ENCODE measurements around the gene ZP2.

GRCh38 chr16:21203155-21203797 is 8.1 kb downstream of the ZP2 start:
- no peak for TF ChIP-seq CTCF (IDR thresholded peaks at IDR 0.05; ENCODE audit: borderline replicate concordance, extremely low read depth, low read length, poor library complexity, severe bottlenecking)
- no peak for TF ChIP-seq EZH2 (IDR thresholded peaks at IDR 0.05; ENCODE audit: borderline replicate concordance, low read depth, low read length, severe bottlenecking)

Measured in DND-41 (cell line).